NCI-H526 treated with DMSO at 0.1 percent for 48 hours (cell line): ENCODE data around the gene BNIP5.

Experiments
- DNase-seq: peaks from one replicate; lab custom pipeline; 2025; lab: John Stamatoyannopoulos, UW

Gene BNIP5, protein sequence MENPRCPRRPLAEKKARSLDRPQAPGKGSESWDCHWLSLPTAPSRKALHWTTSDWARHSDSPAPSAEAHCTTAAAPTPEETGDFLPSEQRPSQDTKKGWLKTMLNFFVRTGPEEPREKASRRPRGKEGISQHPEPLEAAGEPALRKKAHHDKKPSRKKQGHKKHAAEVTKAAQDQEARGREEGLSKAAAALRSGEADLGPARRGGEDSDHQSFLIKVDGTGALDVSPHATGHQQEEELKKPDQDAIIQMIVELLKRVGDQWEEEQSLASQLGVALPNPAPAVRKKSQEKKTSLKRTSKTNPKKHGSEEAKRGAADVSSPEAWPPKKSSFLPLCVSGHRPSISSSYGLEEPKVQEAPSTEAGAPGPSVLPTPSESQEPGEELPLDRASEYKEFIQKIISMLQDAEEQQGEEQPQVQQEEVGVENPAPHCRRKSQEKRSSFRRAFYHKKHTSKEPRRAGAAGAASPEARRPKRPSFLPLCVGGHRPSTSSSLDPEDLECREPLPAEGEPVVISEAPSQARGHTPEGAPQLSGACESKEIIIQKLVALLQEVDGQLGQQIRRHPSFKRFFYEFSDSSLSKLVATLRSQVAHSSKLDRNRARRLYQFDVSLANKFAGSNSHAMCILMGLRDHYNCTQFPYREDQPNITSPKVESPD

DNA sequence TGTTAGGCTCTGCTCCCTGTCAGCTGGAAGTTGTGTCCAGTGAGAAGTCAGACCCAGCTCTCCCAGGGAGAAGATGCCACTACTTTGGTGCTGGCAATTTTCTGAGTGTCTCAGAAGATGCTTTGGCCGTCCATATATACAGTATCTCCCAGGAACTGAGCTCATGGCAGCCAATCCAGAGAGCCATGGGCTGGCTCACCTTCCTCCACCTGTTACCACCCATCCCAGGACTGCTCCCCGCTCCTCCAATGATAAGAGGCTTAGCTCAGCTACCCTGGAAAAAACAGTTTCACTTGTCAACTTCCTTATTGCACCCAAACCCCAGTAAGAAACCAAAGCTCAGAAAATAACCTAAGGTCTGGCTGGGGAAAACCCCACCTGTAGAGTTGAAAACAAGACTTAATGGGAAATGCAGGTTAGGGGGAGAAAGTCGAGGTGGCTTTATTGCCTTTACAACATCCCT is at the start of gene BNIP5:
BNIP5 (minus strand) TSS at position 110 of the 463 bp plus-strand sequence. CDS start 6,198 bp downstream, outside the sequence.
- no peak for DNase-seq

DNA sequence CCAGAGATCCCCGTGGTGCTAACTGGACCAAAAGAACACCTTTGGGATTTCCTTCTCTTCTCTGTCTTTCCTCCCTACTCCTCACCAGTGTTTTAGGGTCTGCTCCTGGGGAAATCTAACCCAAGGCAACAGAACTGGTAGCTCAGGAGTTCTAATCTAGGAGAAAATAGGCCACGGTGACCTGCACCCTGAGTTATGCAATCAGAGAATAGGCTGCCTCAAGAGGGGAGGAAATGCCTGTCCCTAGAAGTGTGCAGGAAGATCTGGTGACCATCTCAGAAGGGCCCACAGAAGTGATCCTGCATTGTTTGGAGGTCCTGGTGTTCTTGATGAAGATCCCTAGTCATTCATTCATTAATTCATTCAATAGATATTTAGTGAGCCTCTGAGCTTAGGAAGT is 47.4 kb upstream of the BNIP5 start:
- DNase-seq, result no peak

DNA sequence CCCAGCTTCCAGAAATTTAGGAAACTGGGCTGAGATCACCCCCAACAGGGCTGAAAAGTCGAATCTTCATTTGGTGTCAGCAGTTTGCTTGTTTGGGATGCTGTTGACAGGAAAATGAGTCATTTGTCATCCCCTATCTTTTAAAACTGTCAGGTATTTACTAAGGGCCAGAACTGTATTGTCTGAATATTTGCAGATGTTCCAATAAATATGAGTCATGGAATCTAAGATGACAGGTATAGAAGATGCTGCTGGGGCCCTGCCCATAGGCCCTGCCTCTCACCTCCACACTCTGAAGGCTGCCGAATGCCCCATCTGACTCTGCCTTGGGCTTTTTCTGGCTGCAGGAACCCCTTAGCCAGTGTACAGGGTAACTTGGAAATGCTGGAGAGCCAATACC is 46.9 kb upstream of the BNIP5 start:
- no peak for DNase-seq

DNA sequence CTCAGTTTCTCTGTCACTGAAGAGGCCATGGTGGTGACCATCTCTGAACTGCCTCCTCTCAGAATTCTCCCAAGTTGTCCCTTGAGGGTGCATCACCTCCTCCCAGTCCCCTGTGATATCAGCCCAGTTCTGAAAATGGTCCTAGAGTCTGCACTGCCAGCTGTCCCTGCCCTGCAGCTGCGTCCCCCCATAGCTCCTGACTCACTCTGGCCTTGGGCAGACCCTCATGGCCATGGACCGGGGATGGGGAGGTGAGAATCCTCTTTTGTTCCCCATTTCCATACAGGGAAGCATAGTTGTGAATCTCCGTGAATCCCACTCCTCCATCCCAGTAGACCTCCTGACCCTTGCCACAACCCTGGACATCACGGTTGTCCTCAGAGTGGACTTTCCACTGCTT is 46.3 kb upstream of the BNIP5 start:
- DNase-seq, result no peak

DNA sequence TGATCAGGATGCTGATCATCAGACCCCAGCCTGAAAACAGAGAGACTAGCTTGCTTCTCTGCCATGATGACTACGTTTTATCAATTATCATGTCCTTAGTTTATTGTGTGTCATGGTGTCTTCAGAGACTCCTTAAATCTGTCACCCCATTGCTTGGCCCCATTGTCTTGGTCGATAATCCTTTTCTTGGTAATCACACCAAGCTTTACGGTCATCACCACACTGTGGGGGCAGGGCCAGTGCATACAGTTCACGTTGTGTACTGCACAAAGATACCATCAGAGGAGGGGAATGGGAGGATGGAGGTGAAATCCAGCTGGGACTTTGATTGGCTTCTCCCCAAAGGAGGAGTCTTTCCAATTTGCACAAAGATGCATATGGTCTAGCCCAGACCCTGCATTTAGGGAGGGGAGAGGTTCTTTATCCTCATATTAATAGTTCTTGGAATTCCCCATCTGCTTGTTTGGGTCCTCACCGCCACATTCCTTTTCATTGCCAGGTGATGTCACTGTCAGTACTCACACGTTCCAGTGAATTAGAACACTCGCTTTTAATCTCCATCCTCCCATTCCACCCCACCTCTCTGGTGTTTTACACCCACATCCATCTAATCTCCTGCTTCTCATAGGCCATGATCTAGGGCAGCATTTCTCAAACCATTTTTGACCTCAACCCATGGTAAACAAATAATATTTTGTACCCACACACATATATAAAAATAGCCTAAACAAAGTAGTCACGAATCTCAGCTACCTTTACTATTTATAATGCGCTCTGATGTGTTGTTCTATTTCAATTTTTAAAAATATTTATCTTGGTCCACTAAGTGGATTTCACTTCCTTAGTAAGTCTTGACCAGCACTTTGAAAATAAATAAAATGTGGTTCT is 45.1 kb upstream of the BNIP5 start:
- no peak for DNase-seq

DNA sequence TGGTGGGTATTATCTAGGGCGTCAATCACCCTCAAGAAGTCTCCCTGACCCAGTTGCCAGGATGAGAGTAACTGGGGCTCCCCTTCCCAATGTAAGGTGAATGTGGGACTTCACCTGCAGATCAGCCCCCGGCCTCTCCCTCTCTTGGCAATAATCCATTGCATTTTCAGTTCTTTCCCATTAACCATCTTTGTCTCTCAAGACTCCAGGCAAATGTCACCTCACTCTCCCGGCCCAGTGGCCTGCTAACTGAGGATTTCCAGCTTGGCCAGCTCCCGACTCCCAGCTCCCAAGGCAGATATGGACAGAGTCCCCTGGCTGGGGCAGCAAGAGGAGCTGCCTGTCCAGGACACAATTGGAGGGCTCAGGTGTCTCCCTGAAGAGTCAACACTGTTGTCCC is 43.5 kb upstream of the BNIP5 start:
- DNase-seq, result no peak

DNA sequence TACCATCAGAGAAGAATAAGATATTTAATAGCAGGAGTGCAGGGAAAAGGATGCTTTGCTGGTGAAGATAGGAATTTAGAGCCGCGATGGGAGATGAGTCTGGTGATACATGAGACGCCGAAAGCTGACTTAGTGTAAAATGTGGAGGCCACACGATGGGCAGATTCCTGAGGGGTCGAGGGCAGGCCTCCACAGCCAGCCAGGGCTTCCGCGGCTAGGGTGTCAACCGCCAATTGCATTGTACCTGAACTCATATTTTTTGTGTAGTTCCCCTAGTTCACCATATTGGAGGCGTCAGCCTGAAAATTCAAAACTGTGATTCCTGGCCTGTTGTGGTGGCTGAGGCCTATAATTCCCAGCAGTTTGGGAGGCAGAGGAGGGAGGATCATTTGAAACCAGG is 42.2 kb upstream of the BNIP5 start:
- peak; percentile 33 for DNase-seq

DNA sequence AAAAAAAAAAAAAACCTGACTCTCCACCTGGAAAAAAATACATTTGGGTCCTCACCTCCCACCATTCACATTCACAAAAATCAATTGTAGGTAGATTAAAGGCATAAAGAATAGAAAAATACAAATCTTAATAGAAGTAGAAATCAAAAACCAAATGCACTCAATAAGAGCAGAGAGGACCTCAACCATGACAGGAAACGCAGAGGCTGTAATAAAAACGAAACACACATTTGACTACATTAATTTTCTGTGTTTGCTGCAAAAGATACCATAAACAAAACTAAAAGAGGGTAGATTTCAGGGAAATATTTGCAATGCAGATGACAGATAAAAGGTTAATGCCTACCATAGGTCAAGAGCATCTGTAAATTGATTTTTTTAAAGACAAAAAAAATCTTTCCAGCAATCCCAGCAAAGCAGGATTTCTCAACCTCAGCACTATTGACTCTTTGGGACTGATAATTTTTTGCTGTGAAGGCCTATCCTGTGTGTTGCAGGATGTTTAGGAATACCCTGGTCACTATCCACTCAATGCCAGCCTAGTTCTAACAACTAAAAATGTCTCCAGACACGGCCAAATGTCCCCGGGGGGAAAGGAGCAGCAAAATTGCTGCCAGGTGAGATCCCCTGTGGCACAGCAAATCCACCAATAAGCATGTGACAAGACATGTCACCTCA is 41.7 kb upstream of the BNIP5 start:
- peak; percentile 33 for DNase-seq

DNA sequence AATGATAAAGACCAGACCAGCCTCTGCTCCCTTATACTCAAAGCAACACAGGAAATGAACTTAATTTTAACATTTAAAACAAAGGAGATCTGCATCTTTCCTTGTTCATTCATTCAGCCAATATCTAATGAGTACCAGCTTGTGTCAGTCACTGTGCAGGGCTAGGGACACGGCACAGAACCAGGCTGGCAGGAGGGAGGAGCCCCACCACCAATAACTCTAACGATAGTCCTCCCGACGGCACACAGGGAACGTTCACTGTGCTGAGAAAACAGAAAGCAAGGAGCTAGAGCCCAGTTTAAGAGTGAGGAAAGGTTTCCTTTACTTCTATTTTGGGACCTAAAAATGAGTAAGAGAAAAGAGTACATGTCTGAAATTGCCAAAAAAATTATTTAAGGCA is 40.9 kb upstream of the BNIP5 start:
- DNase-seq, result no peak

DNA sequence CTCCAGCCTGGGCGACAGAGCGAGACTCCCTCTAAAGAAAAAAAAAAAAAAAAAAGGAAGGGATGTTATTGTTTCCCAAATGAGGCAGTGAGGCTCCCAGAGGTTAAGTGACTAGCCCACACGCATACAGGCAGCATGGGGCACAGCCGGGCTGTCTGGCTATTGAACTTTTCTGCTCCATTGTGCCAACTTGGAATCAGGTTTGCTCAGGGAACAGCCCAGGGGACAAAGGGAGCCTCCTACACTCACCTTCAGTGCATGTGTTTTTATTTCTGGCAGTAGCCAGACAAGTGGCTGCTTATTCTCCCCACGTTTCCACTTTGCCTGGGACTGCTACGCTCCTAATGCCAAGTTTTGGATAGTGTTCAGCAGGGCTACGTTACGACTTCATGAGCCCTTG is 40.1 kb upstream of the BNIP5 start:
- DNase-seq, result no peak

DNA sequence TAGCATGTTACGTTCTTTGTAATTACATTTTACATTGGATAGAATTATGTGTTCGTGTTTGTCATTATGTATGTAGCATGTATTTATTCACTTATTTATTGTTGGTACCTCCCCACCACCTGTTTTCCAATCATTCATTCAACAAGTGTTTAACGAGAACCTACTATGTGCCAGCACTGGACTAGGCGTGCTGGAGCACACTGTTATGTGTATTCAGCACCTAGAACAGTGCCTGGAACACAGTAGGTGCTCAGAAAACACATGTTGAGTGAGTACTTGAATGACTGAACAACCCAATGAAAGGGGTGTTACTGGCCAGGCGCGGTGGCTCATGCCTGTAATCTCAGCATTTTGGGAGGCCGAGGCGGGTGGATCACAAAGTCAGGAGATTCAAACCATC is 39.5 kb upstream of the BNIP5 start:
- DNase-seq, result no peak

DNA sequence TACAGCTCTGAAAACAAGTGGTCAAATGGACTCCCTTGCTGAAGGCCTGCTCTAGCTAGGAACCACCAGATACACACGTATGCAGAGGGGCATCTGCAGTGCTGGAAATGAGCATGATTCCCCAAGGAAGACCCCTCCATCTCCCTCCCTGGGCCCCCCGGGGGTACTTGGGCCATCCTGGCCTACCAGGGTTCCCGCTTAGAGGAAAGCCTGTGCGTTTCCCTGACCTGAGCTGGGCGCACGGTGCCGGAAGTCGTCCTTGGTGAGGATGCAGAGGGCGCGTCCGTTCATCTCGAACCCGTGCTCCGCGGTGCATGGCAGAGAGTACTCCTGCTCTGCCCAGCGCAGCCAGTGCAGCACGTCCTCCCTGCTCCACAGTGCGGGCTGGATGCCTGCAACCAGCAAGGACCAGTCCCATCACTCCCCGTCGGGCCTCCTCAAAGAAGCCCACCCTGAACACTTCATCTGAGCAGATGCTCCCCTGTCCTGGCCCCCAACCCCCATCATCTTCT is 39.0 kb upstream of the BNIP5 start:
- DNase-seq, result no peak

DNA sequence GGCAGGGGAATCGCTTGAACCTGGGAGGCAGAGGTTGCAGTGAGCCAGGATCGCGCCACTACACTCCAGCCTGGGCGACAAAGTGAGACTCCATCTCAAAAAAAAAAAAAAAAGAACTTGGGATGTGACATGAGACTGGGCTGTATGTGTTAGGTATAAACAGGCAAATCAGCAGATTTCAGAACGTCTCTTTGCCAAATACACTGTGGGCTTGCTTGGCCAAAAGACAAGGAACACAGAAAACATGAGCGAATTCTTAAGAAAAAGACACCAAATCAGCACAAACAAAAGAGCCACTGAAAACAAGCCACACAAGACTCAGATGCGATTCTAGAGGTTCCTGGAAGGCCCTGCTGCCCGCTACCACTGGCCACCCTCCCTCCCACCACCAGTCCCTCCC is 38.3 kb upstream of the BNIP5 start:
- no peak for DNase-seq

DNA sequence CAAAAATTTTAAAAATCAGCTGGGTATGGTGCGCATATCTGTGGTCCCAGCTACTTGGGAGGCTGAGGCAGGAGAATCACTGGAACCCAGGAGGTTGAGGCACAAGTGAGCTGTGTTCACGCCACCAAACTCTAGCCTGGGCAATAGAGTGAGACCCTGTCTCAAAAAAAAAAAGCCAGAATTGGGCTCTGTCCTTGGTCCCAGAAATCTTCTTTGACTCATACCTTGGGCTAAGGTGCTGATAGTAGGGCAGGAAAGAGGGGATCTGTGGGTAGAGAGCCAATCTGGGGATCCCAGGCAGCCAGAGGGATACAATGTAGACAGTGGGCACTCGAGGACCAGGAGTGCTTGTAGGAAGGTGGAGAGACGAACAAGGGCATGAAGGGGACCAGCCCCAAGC is 37.5 kb upstream of the BNIP5 start:
- no peak for DNase-seq

DNA sequence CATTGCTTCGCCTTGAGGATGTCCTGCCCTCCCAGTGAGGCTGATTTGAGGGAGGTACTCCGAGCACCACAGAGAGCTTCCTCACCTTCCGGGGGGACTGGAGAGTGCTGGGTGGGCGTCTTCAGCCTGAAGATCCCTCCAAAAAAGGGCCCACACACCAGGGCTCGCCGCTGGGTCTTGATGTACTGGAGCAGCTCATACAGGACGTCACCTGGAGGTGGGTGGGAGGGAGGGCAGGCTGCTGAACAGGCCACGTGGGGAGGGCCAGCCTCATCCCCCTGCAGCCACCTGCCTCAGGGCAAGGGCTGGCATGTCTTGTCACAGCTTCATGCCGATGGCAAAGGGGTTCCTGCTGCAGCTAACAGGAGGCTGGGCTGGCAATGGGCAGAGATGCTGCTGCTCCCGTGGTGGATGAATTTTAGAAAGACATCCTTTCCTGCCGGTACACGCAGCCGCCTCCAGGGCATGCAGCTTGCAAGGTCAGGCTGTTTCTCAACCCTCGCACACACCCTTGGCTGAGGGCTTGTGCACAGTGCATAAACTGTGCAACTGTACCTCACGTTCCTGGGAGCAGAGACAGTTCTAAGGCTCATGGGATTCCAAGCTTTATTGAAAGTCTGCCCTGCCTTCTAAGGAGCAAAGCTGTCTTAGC is 36.8 kb upstream of the BNIP5 start:
- DNase-seq, result no peak

DNA sequence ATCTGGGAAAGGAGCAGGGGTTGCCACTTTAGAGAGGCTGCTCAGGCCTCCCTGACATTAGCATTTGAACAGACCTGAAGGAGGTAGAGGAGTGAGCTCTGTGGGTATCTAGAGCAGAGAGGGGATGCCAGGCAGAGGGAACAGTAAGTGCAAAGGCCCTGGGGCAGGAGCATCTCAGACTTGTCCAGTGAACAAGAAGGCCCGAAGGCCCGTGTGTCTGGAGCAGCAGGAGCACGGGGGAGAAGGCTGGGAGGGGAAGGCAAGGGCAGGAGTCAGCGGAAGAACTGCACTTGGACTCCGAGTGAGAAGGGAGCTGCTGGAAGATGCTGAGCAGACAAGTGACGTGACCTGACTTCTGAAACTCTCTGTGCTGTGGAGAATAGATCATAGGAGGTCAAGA is 35.4 kb upstream of the BNIP5 start:
- DNase-seq, result no peak

DNA sequence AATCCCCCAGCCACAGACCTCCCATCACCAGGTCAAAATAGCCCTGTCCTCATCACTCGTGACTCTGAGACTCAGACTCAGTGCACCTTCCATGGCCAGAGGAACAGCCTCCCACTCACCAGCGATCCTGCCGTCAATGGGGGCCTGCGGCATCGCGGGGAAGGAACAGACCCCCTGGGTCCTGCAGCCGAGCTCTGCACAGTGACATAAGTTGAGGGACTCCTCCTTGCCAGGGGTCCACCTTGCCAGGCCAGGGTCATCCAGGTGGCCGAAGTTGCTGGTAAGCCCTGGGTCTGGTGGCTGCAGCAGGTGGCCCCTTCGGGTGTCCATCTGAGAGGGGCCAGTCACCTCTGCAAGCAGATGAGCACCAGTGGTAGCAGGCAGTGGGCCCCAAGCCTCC is 34.5 kb upstream of the BNIP5 start:
- no peak for DNase-seq

DNA sequence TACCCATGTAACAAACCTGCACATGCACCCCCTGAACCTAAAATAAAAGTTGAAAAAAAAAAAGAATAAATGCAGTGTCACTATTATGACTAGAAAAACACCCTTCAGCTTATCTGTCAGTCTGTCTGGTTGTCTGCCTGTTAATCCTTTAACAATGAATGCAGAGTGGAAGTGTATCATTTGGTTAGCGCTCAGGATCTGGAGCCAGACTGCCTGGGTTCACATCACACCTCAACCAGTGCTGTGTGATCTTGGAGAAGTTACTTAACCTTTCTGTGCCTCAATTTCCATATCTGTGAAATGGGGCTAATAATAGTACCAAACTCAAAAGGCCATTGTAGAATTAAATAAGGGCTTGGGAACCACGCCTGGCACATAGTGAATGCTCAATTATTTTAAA is 34.0 kb upstream of the BNIP5 start:
- DNase-seq, result no peak

DNA sequence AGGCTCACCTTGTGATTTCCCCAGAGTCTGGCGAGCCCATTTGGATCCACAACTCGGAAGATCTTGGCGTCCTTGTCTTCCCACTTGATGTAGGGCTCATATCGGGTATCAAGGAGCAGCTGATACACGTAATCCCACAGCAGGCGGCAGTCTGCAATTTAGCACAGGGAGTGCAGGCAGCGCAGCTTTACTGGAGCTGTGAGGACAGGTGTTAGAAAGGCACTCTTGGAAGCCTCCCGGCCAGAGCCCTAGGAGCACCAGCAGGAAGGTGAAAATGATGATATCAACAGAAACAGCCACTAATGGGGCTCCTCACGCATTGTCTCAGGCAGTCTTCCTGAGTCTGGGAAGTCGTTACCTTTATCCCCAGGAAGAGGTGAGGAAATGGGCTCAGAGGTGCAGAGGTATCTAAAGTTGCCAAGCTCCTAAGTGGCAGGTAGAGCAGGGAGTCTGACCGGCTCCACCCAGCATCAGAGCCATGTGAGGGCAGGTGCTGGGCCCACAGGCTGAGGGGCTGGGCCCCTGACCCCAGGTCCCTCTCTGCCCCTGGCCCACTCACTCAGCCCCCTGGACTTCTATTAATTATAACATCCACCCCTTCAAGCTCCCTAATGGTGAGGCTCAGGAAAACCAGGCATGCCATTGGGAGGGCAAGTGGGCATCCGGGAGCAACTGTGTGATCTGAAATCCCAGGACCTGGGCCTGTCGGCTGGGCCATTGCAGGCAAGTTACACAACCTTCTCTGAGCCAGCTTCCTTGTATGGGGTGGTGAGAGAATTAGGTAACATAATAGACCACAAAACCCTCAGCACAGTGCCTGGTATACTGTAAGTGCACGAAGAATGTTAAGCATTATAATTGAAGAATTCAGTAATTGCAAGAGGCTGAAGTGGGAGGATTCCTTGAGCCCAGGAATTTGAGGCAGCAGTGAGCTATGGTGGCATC is 32.5 kb upstream of the BNIP5 start:
- DNase-seq, result no peak

DNA sequence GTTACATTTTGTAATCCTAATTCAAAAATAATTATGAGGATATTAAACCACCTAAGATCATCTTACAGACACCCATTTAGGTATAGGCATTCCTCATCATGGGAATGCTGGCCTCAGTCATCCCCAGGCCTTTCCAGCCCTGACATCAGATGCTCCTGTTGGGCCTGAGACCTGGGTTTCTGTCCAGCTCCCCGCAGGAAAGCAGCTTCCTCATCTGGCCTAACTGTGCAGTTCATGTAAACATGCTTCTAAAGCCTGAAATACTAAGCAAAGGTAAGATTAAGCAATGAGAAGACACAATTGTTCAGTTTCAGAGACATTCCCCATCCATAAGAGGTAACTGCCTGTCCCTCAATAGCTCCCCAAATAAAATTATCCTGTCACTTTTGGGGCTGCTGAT is 31.7 kb upstream of the BNIP5 start:
- no peak for DNase-seq
